ELR (cell line): ENCODE results near the gene ABAT.

Experiments used
- DNase-seq: peaks from one replicate; pipeline ENCODE4 v3.0.0-alpha.2; 2015; ENCODE audit warnings: low read depth

ABAT gene

DNA sequence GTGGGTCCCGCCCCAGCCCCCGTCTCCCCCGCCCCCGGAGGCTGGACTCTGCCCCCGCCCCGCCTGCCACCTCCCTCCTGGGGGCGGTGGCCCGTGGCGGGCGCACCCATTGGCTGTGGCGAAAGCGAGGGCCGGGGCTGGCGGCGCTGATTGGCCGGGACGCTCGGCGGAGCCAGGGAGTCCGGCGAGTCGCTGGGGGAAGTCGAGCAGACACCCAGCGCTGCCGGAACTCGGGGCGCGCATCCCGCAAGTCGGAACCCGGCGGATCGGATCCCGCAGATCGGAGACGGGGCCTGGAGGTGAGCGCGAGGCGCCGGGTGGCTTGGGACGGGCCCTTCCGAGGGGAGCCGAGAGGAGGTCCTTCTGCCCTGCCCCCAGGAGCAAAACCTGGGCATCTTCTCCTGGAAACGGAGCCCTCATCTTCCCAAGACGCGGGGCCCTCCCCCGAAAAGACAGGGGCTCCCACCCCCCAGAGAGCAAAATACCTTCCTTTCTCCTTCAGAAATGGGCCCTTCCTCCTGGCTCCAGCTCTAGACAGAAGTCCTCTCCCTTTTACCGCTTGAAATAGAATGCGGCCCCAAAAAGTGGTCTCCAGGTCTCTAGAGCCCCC, at the start of gene ABAT:
ABAT (plus strand) TSS at position 205 of the 610 bp plus-strand sequence. CDS start 61,123 bp downstream, outside the sequence.
- DNase-seq: peak; percentile 70

DNA sequence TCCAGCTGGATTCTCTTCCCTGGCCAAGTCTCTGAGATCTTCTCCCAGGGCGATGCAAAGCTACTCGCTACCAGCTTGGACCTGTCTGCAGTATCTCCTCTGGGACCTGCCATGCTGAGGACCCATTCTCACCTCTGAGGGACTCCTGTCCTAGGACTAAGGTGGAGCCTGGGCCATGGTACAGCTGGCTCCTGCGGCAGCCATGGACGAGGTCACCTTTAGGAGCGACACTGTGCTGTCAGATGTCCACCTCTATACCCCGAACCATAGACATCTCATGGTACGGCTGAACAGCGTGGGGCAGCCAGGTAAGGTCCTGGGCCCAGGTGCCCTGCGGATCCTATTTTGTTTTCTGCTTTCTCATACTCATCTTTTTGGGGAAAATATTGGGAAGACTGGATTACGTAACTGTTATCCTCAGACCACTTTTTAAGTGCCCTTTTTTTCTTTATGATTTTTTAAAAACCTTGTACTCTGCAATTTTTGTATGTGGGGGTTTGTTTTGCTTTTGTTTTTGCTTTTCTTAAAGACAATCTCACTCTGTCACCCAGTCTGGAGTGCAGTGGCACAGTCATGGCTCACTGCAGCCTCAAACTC, 48.8 kb upstream of the ABAT start:
- no peak for DNase-seq

GRCh38 chr16:8626946-8627345, 47.5 kb upstream of the ABAT start:
- DNase-seq: no peak

DNA sequence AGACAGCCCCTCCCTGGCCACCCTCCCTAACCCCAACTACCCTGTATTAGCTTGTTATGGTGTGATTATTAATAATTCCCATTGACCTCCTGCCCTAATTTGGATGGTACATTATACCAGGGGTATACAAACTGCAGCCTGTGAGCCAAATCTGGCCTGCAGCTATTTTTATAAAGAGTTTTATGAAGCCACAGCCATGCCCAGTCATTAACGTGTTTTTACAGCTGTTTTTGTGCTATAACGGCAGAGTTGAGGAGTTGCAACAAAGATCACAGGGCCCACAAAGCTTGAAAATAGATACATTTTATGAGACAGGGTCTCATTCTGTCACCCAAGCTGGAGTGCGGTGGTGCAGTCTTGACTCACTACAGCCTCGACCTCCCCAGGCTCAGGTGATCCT, 47.0 kb upstream of the ABAT start:
- DNase-seq: no peak

- DNase-seq: no peak
These were observed 45.3 kb upstream of the ABAT start for GRCh38 chr16:8628981-8629725.

DNA sequence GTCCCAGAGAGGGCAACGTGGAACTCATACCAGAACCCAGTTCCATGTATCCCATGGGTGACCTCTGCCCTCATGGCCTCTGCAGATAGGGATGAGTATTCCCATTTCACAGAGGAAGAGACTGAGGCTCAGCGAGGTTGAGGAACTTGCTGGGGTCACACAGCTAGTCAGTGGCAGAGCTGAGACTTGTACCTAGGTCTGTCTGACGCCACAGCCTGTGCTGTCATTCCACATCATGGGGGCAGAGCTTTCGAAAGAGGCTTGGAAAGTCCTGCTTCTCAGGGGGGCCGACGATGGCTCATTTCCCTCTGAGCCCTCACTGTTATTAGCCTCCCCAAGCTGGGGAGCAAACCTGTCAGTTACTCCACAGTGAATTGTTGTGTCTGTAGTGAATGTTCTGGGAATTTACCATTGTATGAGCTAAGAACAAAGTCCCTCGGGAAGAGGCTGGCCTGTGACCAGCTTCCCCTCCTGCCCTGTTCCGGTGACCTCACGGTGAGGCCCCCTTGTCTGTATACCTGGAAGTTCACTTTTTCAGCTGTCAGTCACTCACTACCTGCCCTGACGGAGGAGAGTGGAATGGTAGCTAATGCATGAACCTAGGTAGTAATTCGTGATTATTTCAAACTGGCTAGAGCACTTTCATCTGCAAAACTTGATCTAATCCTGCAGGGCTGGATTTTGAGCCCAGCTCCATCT, 44.0 kb upstream of the ABAT start:
- DNase-seq: no peak

- no peak for DNase-seq
These were observed 43.0 kb upstream of the ABAT start for GRCh38 chr16:8631373-8631772.

DNA sequence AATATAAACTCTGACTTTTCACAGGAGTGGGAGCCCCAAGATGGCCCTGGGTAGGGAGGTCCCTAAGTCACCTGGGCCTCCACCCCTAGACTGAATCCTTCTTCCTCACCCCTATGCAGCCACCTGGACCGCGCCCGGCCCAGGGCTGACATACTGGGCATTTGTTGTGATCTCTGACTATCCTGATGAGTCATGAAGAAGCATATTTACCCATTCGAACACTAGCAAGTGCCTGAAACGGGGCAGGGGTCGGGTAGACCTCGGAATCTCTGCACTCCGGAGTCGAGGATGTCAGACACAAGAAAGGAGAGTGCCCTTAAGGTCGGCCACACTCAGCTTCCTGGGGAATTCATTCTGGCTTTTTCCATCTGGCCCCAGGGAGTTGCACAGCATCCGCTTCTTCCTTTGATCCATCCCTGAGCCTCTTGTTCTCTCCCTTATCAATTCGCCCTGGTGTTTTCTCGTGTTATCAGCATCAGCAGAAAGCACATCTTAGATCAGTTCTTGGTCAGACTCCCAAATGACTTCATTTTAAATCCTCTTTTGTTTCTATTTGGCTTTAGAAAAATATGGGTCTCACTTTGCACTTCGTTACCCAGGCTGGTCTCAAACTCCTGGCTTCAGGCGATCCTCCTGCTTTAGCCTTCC, 42.5 kb upstream of the ABAT start:
- no peak for DNase-seq

DNA sequence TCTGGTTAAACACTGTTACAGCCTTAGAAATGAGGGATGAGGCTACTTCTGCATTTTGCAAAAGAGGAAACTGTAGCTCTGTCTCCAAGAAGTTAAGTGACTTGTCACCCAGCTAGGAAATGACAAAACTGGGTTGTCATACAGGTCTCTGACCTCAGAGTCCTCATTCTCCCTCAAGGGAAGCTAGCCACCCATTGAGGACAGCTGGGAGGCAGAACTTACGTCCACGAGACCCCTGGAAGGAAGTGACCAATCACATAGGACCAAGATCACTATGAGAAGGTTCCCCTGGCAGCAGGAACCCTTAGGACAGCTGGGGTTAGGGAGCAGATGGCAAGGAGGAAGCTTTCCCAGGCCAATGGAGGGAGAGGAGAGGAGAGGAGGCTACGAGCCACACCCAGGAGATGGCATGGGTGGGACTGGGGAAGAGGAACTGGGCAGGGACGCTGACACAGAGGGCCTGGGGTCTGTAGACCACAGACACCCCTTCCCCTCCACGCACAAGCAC, 41.7 kb upstream of the ABAT start:
- no peak for DNase-seq

GRCh38 chr16:8634991-8635736, 39.3 kb upstream of the ABAT start:
- peak; percentile 23 for DNase-seq

DNA sequence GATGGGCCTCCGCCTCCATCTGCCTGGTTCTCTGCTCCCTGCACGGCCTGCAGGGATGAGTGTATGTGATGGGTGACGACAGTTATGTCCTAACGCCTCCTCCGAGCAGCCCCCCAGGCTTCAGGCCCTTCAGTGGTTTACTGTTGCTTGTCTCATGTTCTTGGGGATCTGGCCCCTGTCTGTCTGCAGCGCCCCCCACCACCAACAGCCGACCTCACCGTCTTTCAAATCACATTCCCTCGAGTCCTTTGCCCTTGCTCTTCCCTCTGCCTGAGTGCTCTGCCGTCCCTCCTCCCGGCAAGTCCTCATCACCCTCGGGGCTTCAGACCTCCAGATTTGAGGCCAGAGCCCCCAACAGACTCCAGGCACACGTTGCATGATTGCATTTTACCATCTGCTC, 34.7 kb upstream of the ABAT start:
- DNase-seq: no peak

DNA sequence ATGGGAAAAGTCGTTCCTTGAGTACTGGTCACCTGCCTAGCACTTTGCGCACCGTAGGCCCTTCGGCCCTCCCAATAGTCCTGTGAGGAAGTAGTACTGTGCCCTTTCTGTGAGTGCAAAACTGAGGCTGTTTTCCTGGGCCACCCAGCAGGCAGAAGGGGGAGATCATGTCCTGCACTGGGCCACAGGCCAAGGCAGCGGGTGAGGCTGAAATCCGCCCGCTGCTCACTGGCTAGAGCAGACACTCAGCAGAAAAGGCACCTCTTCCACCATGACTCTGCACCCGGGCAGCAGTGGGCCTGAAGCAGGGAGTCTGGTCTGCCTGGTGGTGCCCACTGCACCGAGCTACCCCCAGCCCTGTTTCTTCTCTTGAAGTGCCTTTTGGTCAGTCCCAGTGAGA, 32.7 kb upstream of the ABAT start:
- no peak for DNase-seq

GRCh38 chr16:8642146-8642545, 32.3 kb upstream of the ABAT start:
- DNase-seq: no peak

DNA sequence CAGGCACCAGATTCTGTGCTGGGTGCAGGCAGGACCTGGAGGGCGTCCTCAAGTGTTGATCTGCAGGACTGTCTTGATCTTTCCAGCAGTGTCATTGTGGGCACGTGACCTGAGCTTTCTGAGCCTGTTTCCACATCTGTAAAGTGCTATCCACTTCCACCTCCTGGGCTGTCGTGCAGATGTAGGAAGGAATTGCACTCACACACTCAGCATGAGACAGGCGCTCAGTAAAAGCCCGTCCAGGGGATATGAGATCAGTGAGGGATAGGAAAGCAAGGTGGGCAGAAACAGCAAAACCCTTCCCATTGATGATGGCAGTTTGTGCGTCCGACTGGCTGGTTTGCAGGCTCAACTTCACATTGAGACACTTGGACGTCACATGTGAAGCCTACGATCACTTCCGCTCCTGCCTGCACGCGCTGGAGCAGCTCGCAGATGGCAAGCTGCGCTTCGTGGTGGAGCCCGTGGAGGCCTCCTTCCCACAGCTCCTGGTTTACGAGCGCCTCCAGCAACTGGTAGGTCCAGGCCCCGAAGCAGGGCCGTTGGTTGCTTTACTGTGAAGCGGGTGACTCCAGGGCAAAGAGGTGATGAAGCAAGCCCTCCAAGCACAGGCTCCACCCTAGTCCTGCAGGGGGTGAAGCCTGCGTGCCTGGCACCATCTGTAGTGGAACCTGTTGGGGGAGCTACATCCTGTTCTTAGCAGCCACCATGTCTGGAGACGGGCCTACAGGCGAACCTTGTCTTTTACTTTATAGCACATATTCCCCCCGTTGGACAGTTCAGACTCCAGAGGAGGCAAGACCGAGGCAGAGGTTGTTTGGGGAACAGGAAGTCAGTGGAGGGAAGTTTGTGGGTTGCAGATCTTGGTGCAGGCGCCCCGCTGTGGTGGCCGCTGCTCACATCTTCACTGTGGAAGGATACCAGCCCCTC, 29.9 kb upstream of the ABAT start:
- no peak for DNase-seq

DNA sequence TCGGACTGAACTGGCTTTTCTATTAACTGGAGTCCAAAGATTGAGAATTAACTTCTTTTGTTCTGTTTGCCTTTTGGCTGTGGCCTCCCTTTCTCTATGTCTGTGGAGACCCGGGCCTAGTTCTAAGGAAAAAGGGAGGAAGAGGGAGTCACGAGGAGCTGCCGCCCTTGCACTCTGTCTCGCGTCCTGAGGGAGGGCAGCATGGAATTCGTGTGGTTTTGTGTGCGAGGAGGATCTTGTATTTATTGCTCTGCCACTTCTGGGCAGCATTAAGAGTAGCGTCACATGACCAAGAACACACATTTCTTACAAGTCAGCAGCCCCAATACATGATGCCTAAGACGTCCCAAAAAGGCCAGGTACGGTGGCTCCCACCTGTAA, 29.3 kb upstream of the ABAT start:
- DNase-seq: no peak

GRCh38 chr16:8645831-8646230, 28.6 kb upstream of the ABAT start:
- no peak for DNase-seq

DNA sequence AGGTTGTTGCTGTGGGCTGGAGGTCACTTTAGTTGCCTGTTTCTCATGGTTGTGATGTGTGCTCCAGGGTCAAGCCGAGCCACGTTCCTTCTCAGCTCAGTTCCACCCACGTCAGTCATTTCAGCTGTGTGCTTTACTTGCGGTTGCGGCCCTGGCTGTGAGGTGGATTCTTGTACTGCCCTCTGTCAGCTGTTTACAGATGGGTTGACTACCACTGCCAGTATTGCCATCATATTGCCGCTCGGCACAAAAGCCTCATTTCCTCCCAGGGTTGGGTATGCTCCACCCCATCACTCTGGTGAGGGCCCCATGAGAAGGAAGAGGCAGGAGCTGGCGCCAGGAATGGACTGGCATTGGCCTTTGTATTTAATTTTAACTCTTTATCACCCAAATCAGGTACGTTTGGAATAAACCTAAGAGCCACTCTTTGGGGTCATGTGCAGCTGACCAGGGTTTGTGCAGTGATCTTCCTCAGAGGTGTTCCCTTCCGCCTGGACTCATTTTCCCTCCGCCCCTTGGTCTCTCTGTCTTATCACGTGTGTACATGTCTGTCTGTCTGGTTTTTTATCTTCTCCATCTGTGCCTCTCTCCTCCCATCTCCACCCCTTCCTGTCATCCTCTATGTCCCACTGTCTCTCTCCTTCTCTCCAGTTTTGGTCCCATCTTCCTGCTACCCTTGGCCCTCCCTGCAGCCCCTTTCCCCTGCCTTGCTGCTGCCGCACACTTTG, 27.9 kb upstream of the ABAT start:
- no peak for DNase-seq

DNA sequence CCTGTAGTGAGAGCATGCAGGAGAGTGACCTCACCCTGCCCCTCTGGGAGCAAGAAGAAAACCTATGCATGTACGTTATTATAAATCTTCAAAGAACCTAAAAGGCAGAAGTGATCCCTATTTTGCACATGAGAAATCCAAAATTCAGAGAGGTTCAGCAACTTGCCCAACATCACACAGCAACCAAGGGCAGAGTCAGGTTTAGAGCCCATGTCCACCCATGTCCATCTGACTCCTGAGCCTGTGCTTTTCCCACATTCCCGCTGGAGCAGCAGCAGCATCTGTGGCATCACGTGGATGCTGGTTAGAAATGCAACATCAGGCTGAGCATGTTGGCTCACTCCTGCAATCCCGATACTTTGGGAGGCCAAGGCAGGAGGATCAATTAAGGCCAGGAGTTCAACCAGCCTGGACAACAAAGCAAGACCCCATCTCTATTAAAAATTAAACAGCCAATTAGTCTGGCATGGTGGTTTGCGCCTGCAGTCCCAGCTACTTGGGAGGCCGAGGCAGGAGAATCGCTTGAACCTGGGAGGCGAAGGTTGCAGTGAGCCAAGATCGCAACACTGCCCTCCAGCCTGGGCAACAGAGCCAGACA, 26.6 kb upstream of the ABAT start:
- no peak for DNase-seq

DNA sequence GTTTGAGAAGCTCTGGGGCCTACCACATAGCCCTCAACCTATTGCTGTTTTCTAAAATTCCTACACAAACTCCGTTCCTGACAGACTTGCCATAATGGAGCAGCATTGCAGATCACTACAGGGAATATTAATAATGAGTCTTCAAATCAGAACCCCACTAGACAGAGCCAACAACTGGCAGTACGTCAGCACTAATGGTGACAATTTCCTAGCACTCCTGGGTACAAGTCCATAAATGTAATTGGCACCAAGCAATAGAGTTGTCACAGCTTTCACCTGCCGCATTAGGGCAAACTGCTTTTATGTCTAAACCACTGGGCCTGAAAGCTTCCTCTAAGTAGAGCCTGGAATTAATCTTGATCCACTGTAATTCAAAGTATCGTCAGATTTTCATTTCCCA, 25.5 kb upstream of the ABAT start:
- DNase-seq: no peak
